ENCODE results near the gene HIVEP3.

GRCh38 chr1:41515131-41515678 is 403.5 kb downstream of the HIVEP3 start:
- no peak for TF ChIP-seq MAX (IDR thresholded peaks at IDR 0.05)
- no peak for TF ChIP-seq EP300 (IDR thresholded peaks at IDR 0.05; ENCODE audit: borderline replicate concordance)
- no peak for TF ChIP-seq FOXM1 (IDR thresholded peaks at IDR 0.05; ENCODE audit: borderline replicate concordance, low read depth)
- TF ChIP-seq TAF1 (IDR thresholded peaks at IDR 0.05; ENCODE audit: low read depth) = no peak
- TF ChIP-seq EGR1 (IDR thresholded peaks at IDR 0.05) = no peak
- TF ChIP-seq TCF12 (IDR thresholded peaks at IDR 0.05; ENCODE audit: low read depth) = no peak
- TF ChIP-seq YY1 (IDR thresholded peaks at IDR 0.05; ENCODE audit: low read depth) = no peak
- no peak for TF ChIP-seq REST (IDR thresholded peaks at IDR 0.05; ENCODE audit: low read depth)
- TF ChIP-seq CREB1 (IDR thresholded peaks at IDR 0.05; ENCODE audit: low read depth) = no peak
- no peak; the same call in 1 of the 2 replicates for TF ChIP-seq NFIC (IDR thresholded peaks at IDR 0.05)
- no peak for TF ChIP-seq USF1 (IDR thresholded peaks at IDR 0.05)
